GM18508 (cell line): ENCODE data around the gene NEGR1.

ENCODE experiments used
- ATAC-seq: cut with Tn5 transposase; IDR thresholded peaks from one replicate; pipeline ENCODE4 v1.9.1; 2021; ENCODE audit warnings: moderate number of reproducible peaks; ENCODE audit not compliant: insufficient read depth, unreplicated experiment

Gene NEGR1

DNA sequence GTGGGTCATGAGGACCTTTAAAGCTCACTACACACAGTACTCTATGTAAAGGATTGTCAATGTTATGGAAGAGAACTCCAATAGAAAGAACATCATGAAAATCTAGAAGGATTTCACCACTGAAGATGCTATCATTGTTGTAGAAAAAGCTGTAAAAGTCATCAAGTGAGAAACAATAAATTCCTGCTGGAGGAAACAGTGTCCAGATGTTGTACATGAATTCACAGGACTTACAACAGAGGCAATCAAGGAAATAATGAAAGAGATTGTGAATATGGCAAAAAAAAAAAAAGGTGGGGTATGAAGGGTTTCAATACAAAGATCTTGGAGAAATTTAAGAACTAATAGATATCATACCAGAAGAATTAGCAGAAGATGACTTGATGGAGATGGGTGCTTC lies 846.4 kb downstream of the NEGR1 start:
- ATAC-seq = no peak

DNA sequence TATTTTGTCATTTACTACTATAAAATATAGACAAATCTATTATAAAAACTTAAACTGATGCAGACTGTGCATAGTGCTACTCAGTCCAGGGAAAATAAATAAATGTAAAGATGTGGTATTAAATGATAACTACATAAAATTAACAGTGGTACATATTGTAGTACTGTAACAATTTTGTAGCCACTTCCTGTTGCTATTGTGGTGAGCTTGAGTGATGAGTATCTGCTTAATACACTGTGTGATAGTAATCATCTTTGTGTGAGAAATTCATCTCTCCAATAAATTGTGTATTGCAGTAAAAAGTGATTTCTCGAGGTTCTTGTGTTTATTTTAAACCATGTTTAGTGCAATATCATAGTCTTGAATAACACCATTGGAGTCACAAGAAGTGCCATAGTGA lies 848.1 kb downstream of the NEGR1 start:
- ATAC-seq = no peak

DNA sequence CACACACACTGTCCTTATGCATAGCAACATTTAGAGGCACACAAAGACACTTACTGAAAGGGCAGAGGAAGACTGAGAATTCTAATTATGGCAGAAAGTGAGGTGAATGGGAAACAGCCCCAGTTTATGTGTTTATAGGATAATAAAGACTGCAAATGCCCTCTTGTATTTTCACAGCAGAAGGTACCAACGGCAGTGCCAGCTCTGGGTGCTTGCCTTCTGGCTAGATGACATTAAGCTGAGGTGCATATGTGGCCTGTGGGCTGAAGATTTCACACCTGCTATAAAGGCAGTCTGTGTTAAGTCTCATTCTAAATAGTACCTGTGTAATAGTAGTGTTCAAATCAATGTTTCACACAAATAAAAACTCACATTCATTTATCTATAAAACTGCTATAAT lies 854.3 kb downstream of the NEGR1 start:
- ATAC-seq = no peak

DNA sequence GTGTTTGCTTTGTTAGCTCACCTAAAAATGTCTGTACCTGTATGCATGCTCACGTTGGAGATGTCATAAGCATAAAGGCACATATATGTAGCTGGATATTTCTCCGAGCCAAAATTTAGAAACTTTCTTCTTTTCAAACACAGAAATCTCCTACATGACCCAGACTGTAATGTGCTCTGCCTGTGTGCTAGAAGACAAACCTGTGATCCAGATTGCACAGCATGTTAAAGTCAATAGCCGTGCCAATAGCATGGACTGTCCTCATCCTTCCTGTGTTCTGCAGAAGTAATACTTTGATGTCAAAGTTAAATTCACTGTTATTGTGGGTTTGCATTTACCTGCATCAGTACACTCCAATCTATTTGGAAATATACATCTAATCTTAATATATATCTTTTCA lies 855.3 kb downstream of the NEGR1 start:
- no peak for ATAC-seq

DNA sequence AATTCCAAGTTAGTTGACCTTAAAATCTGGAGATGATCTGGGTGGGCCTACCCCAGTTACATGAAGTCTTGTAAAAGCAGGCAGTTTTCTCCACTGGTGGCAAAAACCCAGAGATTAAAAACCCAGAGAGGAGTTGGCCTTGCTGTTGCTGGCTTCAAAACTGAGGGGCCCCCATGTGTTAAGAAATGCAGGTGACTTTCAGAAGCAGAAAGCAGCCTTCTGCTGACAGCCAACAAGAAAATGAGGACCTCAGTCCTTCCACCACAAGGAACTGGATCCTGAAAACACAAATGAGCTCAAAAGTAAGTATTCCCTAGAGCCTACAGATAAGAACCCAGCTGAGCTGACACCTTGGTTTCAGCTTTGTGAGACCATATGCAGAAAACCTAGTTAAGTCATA lies 857.8 kb downstream of the NEGR1 start:
- no peak for ATAC-seq

DNA sequence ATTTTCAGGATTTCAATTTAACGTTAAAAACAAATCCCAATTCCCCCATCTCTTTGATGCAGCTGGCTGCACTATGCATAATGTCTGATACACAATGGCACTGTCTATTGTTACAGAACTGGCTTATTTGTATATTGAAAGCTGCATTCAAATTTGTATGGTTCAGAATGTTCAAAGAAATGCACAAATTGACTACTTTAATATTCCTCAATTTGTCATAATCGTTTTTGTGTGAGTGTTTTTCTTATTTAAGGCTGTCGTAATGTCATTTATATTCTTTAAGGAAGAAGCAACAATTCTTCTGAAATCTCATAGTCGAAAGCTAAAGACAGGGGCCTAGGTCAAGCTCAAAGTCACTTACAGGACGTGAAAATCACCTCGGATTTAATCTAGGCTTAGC lies 860.1 kb downstream of the NEGR1 start:
- no peak for ATAC-seq

DNA sequence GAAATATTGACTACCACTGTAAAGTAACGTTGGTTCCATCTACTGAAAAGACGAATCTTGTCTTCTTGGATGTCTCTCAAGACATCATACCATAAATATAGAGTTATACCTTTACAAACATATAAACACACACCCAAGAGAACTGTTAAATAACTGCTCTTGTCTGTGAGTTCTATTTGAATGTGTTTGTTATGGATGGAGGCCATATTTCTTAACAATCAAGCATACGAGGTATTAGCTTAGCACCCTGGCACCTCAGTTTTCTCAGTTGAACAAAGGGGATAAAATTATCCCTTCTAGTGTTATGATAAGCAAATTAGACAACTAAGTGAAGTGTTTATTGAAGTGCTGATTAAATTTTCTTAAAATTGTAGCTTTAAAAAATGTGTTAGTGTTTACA lies 864.9 kb downstream of the NEGR1 start:
- no peak for ATAC-seq

DNA sequence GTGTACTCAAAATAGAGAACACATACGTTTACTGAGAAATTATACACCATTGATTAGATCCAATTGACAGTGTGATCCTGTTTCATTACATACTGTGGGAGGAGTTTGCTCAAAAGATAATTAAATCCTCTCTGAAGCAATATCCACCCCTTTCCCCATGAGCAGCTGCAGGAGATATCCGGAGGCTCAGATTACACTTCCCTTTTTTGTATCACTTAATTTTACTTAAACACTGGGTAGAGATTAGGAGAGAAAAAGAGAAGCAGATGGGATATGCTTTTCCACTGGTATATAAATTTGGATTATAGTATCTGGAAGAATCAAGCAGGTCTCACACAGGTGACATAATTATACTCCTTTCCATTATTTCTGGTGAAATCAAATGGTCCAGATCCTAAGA lies 868.2 kb downstream of the NEGR1 start:
- ATAC-seq = no peak

DNA sequence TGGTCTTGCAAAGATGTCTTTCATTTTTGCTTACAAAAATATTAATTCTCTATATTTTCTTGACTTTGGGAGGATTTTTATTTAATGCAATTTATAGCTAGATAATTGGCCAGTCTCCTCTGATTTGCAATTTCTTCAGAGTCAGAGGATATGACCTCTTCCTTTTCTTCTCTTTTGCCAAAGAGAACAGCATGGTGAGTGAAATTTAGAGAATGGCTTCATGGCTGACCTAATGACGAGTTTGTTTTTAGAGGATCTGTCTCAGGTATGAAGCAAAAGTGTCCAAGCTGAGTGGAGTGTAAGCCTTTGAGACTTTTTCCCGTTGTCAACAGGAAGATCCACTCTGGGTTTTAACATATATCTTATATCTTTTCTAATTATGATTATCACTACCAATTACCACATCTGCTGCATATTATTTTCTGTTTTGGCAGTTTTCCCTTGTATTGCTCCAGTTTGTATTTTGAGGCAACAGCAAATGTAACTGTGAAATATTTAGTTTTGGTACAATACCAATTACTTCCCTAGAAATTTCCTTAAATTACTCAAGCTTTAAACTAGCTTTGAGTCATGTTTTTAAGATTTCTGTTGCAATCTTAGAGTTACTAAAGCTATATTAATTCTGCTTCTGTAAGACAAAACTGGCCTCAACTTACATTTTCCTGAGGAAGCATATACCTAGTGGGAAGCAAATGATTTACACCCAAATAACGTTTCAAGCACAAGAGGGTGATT lies 868.7 kb downstream of the NEGR1 start:
- ATAC-seq = no peak

DNA sequence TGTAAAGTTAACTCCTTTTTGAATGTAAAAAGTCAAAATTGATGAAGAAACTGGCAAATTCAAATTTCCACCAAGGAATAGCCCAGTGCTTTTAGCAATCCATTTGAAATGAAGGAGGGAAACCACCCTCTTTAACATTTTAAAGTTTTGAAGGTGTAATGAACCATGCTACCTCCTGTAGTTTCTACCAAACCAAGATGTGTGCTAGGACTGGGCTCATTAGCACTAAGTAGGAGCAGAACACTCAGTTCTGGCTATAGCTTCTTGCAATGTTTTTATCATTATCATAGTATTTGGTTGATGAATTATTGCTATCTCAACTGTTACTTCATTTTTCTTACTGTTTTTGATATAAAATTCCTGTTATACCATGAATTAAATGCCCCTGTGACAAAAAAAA lies 882.3 kb downstream of the NEGR1 start:
- ATAC-seq = no peak

DNA sequence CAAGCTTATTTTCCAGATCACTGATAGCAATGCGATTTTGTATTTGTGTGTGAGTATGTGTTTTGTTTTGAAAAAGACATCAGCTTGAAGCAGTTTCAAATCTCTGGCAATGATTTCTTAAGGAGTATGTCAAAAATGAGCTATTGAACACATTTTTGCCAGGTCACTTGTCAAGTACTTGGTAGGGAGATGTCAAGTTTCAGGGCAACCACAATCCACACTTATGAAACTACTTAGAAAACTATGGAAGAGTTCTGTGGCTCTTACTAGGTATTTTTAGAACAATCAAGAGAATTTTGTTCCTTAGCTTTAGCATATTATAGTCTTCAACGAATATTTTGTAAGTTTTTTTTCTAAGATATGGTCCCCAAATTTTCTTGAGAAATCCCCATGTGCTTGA lies 882.7 kb downstream of the NEGR1 start:
- ATAC-seq = no peak

DNA sequence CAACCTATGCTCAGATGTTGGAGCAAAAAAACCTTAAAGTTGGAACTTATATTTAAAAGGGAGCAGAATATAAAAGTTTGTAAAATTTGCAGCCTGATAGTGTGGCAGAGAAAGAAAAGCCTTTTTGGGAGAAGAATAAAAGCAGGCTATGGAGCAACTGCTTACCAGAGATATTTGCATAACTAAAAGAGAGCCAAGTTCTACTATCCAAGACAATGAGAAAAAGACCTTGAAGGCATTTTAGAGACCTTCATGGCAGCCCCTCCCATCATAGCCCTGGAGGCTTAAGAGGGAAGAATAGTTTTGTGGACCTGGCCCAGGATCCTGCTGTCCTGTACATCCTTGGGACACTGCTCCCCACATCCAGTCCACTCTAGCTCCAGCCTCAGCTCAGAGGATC lies 889.0 kb downstream of the NEGR1 start:
- ATAC-seq = no peak

DNA sequence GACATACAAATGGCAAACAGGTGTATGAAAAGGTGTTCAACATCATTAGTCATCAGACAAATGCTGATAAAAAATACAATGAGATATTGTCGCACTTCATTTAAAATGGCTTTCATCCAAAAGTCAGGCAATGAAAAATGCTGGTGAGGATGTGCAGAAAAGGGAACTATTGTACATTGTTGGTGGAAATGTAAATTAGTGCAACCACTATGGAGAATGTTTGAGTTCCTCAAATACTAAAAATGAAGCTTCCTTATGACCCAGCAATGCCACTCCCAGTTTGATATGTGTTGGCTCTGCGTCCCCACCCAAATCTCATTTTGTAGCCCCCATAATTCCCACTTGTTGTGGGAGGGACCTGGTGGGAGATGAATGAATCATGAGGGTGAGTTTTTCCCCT lies 891.8 kb downstream of the NEGR1 start:
- ATAC-seq = no peak

DNA sequence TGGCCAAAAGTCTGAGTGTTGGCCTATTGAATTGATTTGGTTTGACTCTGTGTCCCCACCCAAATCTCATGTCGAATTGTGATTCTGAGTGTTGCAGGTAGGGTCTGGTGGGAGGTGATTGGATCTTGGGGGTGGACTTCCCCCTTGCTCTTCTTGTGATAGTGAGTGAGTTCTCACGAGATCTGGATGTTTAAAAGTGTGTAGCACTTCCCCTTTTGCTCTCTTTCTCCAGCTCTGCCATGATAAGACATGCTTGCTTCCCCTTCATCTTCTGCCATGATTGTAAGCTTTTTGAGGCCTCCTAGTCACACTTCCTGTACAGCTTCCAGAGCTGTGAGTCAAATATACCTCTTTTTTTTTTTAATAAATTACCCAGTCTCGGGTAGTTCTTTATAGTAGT lies 904.5 kb downstream of the NEGR1 start:
- ATAC-seq = no peak

DNA sequence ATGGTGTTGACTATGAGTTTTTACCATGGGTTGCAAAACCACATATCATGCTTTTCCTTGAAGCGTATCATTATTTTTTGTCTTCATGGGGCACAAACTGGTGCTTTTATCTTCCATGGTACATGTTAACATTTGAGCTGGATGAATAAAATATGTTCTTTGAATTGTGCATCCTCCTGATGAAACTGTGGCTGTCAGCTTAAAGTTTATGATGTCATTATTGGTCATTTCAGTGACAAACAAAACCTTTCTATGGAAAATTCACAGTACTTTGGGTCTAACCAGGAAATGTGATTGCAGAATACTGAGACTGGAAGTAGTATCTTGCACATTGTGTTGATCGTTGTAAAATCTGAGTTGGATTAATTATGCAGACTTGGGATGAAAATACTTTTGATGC lies 909.8 kb downstream of the NEGR1 start:
- ATAC-seq = no peak

DNA sequence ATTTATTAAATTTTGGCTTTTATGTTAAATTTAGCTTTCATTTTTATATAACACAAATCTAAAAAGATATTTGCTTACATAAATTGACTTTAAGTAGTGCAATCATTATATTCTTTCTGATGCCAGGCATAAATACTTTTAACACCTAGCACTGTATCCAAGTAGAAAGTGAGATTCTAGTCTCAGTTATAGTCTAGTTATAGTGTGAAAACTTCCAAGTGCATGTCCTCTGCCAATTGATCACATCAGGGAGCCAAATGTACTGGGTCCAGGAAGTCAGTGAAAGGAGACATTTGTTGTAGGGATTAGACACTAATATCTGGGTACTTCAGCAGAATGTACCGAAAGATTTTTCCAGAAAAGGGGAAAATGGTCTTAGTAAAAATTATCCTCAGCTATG lies 910.8 kb downstream of the NEGR1 start:
- ATAC-seq = no peak

DNA sequence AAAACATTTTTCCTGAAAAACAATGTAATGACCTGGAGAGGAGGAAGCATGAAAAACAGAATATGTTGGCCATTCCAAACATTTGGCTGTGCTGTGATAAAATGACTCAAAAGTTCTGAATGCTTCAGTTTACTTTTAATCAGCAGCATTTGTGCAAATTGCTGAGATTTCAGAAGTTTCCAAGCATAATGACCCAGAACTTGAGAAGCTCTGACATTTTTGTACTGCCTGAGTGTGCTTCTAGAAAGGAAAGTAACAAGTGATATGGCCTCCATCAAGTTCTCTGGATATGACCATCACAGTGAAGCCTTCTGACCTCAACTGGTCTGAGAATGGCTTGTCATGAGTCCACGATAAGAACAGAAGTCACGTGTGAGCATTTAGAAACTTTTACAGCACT lies 918.1 kb downstream of the NEGR1 start:
- no peak for ATAC-seq

DNA sequence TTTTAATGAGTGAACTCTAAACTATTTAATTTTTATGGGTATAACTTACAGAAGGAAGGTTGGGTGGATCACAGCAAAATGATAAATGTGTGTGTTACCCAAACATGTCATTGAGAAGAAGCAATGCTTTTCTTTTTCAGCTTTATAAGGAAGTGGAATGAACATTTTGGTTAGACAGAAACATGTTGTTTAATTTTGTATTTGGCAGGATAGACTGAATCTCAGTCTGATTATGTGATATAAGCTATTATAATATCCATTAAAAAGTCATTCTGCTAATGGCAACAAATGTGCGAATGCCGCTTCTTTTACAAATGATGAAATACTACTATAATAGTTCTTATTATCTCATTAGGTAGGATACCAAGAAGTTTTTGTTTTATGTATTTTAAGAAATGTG lies 919.6 kb downstream of the NEGR1 start:
- ATAC-seq = no peak

DNA sequence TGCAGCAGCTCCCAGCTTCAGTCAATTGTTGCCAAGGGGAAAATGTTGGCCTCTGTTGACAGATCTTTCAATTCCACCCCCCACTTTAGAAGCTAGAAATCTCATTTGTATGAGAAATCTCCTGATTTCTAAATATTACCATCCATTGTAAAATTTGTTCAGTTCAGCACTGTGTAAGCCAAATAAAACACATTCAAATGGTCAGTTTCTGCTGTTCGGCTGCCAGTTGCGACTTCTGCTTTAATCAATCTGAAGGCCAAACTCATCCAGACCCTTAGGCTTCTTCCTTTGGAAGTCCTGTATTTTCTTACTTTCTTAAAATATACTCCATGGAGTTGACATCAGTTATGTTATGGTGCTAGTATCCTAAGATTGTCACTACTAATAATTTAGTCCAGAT lies 920.3 kb downstream of the NEGR1 start:
- no peak for ATAC-seq

DNA sequence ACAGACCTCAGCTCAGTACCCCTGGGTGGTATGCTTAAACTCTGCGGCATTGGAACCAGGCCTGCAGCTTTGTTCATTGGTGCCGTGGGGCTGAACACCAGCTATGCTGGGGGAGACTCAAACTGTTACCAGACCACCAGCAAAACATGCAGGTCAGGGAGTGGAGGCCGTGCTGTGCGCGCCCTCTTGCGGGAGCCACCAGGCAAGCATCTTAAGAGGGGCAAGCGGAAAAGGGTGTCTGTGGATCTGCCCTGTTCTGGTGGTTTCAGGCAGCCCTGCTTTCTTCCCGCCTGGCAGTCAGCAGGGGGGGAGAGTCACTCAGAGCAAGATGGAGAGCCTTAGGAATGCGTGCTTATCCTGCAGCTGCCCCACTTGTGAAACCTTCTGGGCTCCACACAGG lies 924.6 kb downstream of the NEGR1 start:
- no peak for ATAC-seq

DNA sequence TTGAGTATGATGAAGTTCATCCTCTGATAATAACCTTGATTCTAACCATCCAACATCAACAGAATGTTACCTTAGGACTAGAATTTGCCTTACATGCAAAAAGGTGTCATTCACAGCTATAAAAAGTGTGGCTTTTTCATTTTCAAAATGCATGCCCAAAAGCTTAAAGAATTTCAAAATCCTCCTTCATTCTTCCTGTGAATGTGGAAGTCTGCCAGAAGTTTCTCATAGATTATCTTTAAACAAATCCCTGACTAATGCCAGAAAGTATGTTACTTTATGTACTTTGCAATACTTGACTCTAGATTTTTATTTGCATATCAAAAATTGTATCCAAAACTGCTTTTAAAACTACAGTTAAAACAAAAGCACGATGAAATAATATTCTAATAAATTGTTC lies 930.9 kb downstream of the NEGR1 start:
- ATAC-seq = no peak

DNA sequence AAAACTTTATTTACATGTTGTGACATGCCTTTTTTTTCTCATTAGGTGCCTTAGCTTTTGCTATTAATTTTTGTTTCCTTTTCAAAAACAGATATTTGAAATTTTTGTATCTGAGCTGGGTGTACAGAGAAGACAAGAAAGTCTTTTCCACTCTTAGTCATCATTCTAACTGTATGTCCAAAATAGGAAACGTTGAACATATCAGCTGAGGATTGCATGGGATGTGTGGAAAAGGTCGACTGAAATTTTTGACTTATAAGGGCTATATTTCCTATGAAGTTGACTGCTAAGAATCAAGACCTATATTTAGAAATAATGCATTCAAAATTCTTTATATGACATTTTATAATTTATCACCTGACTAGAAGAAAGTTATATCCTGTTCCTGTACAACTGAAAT lies 931.5 kb downstream of the NEGR1 start:
- no peak for ATAC-seq

DNA sequence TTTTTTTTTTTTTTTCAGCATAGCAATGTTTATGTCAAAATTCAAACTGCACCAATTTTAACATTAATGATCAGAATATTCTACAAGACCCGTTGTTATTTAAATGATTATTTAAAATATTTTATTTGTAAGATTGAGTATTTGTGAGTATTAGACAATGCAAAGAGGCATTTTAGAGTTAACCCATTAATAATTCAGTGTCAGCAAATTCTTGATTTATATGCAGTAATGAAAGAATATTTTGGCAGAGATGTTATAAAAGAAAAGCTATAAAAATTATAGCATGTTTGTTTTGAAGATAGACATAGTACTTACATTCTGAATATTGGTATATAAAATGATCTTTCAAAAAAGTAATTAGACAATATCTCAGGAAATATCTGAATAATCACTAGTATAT lies 932.0 kb downstream of the NEGR1 start:
- ATAC-seq = no peak
